ENCODE results near the gene BRCA1. TPM values are rescaled to one million over a fixed set of nuclear protein-coding genes. Genes with fewer than 3 reads are reported as not detected.

BRCA1 gene
- total RNA-seq, 4 donors from 2014 or later, result 2.4 to 10.9 (median 5.5) TPM

GRCh38 chr17:43105146-43105545, 20.0 kb downstream of the BRCA1 start:
- no peak for TF ChIP-seq CTCF (IDR thresholded peaks at IDR 0.05; ENCODE audit: low read depth)

GRCh38 chr17:43104665-43105064, 20.5 kb downstream of the BRCA1 start:
- TF ChIP-seq CTCF (IDR thresholded peaks at IDR 0.05; ENCODE audit: low read depth), result no peak

- no peak for TF ChIP-seq CTCF (IDR thresholded peaks at IDR 0.05; ENCODE audit: low read depth)
Observed at GRCh38 chr17:43094129-43094835, 30.9 kb downstream of the BRCA1 start.

- no peak for TF ChIP-seq CTCF (IDR thresholded peaks at IDR 0.05; ENCODE audit: low read depth)
Observed at GRCh38 chr17:43092901-43093300, 32.3 kb downstream of the BRCA1 start.

GRCh38 chr17:43090022-43090421, 35.1 kb downstream of the BRCA1 start:
- TF ChIP-seq CTCF (IDR thresholded peaks at IDR 0.05; ENCODE audit: low read depth), result no peak

GRCh38 chr17:43085474-43085873, 39.7 kb downstream of the BRCA1 start:
- no peak for TF ChIP-seq CTCF (IDR thresholded peaks at IDR 0.05; ENCODE audit: low read depth)

GRCh38 chr17:43079641-43080302, 45.4 kb downstream of the BRCA1 start:
- TF ChIP-seq CTCF (IDR thresholded peaks at IDR 0.05; ENCODE audit: low read depth), result no peak
